ENCODE data around the gene CCL4L2.
"Not testable (repeated sequence)": the region's sequence is repeated elsewhere in the genome, so short reads cannot be mapped to it uniquely, and the experiment has no call there.

The CCL4L2 gene

DNA sequence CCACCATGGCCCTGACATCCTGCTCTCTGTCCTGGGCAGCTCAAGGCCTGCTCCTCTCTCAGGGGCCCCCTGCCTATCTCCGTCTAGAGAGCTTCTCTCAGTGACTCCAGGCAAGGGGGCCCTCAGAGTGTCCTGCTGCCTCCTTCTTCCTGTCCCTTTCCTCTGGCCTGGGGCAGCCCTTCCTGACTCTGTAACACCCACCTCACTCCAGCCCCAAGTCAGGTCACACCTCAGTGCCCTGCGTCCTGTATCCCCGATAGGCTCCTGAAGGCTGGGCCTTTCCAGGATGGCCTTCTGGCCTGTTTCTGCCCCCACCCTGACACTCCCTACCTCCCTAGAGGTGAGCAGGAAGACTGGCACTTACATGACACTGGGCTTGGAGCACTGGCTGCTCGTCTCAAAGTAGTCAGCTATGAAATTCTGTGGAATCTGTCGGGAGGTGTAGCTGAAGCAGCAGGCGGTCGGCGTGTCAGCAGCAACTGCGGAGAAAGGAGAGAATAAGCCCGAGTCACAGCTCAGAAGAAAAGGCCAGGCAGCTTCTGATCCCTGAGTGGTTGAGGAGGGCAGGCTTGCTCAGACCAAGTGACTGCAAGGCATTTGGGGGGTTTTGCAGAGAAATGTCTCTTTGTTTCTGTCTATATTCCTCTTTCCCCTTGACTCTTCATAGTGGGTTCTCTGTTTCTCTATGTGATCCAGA lies 15.3 kb upstream of the CCL4L2 start:
- DNase-seq: no peak

DNA sequence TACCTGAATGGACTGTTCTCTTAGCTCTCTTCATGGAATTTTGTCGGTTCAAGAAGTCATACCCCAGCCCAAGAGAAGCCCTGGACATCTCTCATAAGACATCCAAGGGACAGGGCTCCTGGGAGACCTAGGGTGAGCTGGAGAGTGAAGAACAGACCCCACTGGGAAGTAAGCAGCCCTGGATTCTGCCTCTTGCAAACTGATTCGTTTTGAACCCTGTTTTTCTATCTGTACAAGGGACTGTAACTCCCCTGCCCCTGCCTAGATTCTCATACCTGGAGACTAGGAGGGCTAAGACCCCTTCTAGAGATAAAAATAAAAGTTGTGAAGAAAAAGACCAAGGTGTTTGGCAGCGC lies 14.8 kb upstream of the CCL4L2 start:
- no peak for DNase-seq

GRCh38 chr17:36197387-36197703 lies 13.5 kb upstream of the CCL4L2 start:
- no peak for DNase-seq

- DNase-seq: no peak
Observed at GRCh38 chr17:36198831-36199465, 11.9 kb upstream of the CCL4L2 start.

DNA sequence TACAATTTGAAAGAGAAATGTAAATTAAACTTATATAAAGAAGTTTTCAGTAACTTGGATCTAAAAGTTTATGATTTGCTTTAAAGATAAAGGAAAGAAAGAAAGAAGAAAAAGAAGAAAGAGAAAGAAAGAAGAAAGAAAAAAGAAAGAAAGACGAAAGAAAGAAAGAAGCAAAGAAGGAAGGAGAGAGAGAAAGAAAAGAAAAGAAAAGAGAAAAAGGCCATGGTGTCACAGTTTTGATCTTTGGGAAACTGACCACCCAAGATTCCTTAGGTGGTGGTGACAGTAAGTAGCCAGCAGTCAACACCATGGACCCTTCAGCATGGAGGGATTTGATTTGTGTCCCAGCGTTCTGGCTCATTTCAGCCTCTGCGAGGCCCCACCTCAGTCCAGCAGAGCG lies 9.8 kb upstream of the CCL4L2 start:
- DNase-seq: not testable (repeated sequence)

- not testable (repeated sequence) for DNase-seq
Observed at GRCh38 chr17:36201506-36201905, 9.4 kb upstream of the CCL4L2 start.

- no peak for DNase-seq
Observed at GRCh38 chr17:36203335-36203734, 7.5 kb upstream of the CCL4L2 start.

DNA sequence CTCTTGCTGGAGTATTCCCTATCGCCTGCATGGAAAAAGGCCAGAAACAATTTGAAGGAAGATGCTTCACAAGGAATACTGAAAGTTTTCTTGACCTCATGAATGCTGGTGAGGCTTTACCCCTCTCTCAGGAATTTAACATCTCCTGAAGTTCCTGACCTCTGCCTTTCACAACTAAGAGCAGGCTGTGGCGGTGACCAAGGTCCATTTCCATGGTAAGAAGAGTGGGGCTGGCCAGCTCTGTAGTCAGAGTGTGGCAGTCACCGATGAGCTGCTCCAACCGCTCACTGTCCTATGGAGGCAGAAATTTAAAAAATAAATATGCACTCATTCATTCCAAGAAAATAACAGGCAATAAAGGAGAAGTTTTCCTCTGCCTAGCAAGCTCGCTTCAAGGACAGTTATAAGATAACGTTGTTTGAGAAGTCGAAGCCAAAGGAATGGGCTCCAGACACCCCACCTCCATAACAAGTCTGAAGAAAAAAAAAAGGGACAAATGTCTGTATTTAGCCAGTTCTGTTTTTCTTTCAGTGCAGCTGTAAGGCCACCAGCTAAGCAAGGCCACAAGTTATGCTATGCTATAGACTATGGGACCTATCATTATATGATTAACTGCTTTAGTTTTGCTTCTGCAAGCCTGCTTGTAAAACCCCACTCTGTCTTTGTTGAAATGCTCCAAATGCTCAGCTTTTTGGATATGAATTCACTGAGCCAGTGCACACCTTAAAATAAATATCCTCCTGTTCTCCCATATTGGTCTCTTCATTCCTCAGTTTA lies 6.0 kb upstream of the CCL4L2 start:
- DNase-seq: no peak

GRCh38 chr17:36205637-36206485 lies 5.0 kb upstream of the CCL4L2 start:
- no peak for DNase-seq

DNA sequence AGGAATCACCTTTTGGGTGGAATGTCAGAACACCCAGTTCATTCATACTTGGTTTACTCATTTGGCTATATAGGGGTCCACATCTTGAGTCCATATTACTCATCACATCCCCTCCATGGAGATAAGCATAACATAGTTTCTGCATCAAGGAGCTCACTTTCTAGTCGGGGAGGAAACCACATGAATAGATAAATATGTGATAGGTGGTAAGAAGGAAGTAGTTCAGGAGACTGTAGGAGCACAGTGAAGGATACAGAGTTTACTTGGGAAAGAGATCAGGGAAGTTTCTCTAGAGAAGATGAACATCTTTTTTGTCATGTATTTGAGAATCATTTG lies 4.4 kb upstream of the CCL4L2 start:
- DNase-seq: not testable (repeated sequence)

- not testable (repeated sequence) for DNase-seq
Observed at GRCh38 chr17:36207383-36207782, 3.5 kb upstream of the CCL4L2 start.

- no peak for DNase-seq
Observed at GRCh38 chr17:36209575-36209974, 1.3 kb upstream of the CCL4L2 start.

DNA sequence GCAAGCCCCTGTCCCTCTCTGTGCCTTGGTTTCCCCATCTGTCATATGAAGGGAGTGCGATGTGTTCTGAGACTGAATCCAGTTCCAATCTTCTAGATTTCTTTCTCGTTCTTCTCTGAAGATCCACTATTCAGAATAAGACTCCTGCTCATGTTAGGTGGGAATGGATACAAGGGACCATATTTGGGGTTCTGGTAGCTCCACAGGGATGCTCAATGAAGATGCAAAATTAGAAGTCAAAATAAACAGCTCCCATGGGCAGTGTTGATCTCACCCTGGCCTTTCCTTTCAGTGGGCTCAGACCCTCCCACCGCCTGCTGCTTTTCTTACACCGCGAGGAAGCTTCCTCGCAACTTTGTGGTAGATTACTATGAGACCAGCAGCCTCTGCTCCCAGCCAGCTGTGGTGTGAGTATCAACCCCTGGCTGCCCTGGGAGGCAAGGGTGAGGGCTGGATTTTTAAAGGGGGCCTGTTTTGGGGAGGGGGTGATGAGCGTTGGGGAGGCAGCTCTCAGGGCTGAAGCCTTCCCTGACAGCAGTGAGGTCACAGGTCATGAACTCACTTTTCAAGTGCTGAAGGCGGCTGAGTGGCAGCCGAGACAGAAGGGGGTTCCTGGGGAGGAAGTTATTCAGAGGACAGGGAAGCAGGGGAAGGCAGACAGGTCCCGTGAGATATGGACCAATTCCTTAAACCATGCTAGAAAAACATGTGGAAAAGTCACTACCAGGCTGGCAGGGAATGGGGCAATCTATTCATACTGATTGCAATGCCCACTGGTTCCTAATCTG lies 815 bp downstream of the CCL4L2 start:
- DNase-seq: not testable (repeated sequence)

- DNase-seq: no peak
Observed at GRCh38 chr17:36212272-36212605, 1.4 kb downstream of the CCL4L2 start.

DNA sequence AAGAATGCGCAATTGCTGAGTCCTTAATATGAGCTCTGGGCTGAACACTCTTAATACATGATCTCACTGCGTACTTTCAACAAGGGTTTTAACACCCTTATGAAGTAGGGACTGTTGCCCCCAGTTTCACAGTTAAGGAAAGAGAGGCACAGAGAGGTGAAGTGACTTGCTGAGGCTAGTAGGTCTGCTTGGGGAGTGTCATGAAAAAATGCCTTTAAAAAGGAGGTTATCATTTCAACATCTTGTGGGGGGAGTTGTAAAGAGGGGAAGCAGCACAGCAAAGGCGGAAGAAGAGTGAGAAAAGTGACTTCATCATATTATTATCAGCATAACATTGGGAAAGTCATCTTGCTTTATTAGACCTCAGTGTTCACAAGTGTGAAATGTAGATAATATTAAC lies 2.1 kb downstream of the CCL4L2 start:
- DNase-seq: no peak

GRCh38 chr17:36213695-36214094 lies 2.8 kb downstream of the CCL4L2 start:
- DNase-seq: no peak

DNA sequence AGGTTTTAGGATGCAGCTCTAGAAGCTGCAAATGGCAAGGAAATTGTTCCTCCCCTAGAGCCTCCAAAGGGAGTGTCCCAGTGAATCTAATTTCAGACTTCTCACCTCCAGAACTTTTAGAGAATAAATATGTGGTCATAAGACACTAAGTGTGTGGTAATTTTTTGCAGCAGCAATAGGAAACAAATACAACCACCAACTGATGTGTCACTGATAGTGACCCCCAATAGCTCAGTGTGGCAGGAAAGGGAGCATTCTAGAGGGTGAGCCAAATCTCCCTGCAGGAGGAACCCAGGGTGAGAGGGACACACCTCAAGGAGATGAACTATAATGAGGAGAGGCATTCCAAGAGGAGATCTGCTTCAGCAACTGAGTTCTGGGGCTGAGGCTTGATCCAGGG lies 4.1 kb downstream of the CCL4L2 start:
- no peak for DNase-seq

DNA sequence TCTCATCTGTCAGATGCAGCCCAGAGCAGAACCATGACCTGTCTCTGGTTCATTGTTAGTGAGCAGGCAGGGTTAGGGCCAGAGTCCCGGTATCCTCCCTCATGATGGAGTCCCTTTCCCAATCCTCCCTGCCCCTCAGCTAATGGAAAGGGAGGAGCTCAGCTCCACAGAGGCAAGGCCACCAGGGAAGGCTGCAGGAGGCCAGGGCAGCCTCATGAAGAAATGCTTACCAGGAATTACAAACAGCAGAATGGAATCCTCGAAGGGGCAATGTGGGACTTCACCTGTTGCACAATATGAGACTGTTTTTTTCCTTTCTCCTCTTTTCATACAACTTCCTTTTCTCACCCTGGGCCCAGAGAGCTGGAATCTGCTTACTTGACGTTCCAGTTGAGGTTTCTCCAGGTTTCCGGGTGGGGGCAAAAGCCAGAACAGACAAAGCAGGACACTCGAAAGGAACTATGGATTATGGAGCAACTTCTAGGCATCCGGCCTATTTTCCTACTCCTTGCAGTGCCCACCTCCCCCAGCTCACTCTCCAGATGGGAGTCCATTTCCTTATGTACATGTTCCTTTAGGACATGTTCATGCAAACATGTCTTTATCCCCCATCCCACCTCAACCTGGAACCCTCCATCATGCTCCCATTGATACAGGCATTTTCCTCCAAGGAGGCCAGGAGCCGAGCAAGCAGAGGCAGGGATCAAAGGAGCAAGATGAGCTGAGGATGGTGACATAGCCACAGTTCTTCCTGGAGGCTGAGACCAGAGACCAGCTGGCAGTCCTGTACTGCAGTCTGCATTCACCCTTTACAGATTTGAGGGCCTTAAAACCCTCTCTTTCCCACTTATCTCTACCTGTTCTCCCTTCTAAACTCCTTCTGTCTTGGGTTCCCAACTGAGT lies 4.8 kb downstream of the CCL4L2 start:
- not testable (repeated sequence) for DNase-seq

GRCh38 chr17:36219556-36219955 lies 8.7 kb downstream of the CCL4L2 start:
- not testable (repeated sequence) for DNase-seq

DNA sequence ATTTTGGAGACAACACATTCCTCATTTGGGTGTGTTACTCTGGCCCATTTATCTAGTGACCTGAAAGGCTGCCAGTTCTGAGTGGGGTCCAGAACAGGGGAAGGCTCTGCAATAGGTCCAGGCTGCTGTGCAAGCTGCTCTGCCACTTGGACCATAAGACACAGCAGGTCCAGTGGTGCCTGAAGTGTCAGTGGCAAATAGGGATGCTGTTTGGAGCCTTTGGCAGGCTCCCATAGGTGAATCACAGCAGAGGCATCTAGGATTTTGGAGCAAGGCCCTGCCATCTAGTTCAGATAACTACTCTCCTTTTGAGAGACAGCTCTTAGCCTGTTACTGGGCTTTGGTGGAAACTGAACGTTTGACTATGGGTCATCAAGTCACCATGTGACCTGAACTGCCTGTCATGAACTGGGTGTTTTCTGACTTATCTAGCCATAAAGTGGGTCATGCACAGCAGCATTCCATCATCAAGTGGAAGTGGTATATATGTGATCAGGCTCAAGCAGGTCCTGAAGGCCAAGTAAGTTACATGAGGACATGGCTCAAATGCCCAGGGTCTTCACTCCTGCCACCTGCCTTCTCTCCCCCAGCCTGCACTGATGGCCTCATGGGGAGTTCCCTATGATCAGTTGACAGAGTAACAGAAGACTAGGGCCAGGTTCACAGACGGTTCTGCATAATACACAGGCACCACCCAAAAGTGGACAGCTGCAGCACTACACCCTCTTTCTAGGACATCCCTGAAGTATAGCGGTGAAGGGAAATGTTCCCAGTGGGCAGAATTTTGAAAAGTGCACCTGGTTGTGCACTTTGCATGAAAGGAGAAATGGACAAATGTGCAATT lies 10.1 kb downstream of the CCL4L2 start:
- not testable (repeated sequence) for DNase-seq
